GM23248 (cell line): Measurements from ENCODE around the gene ADH1B.

Experiments
- EZH2 ChIP-seq: fragments of 200-600 bp; sonication (generic); IDR thresholded peaks from 2 replicates; pipeline ENCODE4 v1.6.1; 2018; ENCODE audit warnings: antibody characterized with exemption, mild to moderate bottlenecking; ENCODE audit not compliant: insufficient read depth, poor library complexity, severe bottlenecking
- EZH2phosphoT487 ChIP-seq: fragments of 200-600 bp; sonication (generic); IDR thresholded peaks from 2 replicates; pipeline ENCODE4 v1.6.1; 2018; ENCODE audit warnings: antibody characterized with exemption, moderate library complexity, mild to moderate bottlenecking, low read depth; ENCODE audit not compliant: insufficient read depth

DNA sequence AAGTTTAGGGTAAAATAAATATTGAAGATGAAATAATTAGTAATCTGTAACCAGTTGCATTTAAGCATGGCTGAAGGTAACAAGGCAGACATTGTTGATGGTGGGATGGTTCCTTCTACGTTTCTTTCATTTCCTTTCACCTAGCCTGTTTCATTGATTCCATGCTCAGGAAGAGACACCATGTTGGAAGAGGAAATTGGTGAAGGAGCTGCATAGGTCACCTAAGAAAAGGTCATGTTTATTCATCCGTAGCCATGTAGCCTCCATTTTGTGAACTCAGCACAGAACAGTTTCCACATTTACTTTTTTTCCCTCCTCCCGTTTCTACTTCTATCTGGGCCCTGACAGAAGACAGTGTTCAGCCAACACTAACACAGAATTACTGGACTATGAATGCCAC, 3.8 kb downstream of the ADH1B start:
- TF ChIP-seq EZH2 = no peak
- no peak for TF ChIP-seq EZH2phosphoT487
